HEK293 (cell line): ENCODE results near the gene ITSN1.

Source experiments
- BCL6B ChIP-seq: fragments of 450-650 bp; formaldehyde crosslinking; IDR thresholded peaks from 2 replicates; pipeline ENCODE4 v1.5.1; 2017; ENCODE audit warnings: missing biosample characterization, missing genetic modification characterization
- FEZF1 ChIP-seq: fragments of 450-650 bp; formaldehyde crosslinking; IDR thresholded peaks from 2 replicates; pipeline ENCODE4 v1.5.1; 2016; ENCODE audit warnings: missing biosample characterization, missing genetic modification characterization
- HOXD13 ChIP-seq: sonication (generic); formaldehyde crosslinking; IDR thresholded peaks from 2 replicates; pipeline ENCODE4 v1.8.0; 2022; ENCODE audit warnings: missing genetic modification reagents, borderline replicate concordance
- IKZF3 ChIP-seq: fragments of 450-650 bp; IDR thresholded peaks from 2 replicates; pipeline ENCODE4 v1.5.0; 2018; ENCODE audit warnings: missing biosample characterization, mild to moderate bottlenecking, missing genetic modification characterization, moderate library complexity
- MEIS1 ChIP-seq: sonication (generic); formaldehyde crosslinking; IDR thresholded peaks from 2 replicates; pipeline ENCODE4 v1.8.1; 2022; ENCODE audit warnings: missing genetic modification reagents, mild to moderate bottlenecking, borderline replicate concordance
- OSR2 ChIP-seq: fragments of 450-650 bp; formaldehyde crosslinking; IDR thresholded peaks from 2 replicates; pipeline ENCODE4 v1.5.1; 2016; ENCODE audit warnings: missing biosample characterization, missing genetic modification characterization
- PBX3 ChIP-seq: sonication (generic); formaldehyde crosslinking; IDR thresholded peaks from 2 replicates; pipeline ENCODE4 v1.8.1; 2022; ENCODE audit warnings: mild to moderate bottlenecking, moderate library complexity, missing genetic modification reagents
- SCRT2 ChIP-seq: fragments of 450-650 bp; formaldehyde crosslinking; IDR thresholded peaks from 2 replicates; pipeline ENCODE4 v1.5.1; 2016; ENCODE audit warnings: missing biosample characterization, missing genetic modification characterization
- SP2 ChIP-seq: fragments of 450-650 bp; formaldehyde crosslinking; IDR thresholded peaks from 2 replicates; pipeline ENCODE4 v1.5.1; 2016; ENCODE audit warnings: missing biosample characterization, missing genetic modification characterization
- SP7 ChIP-seq: fragments of 450-650 bp; formaldehyde crosslinking; IDR thresholded peaks from 2 replicates; pipeline ENCODE4 v1.5.1; 2016; ENCODE audit warnings: missing biosample characterization, missing genetic modification characterization
- YY1 ChIP-seq: fragments of 450-650 bp; formaldehyde crosslinking; IDR thresholded peaks from 2 replicates; pipeline ENCODE4 v1.5.1; 2018; ENCODE audit warnings: missing biosample characterization, missing genetic modification characterization
- ZBTB20 ChIP-seq: fragments of 450-650 bp; formaldehyde crosslinking; IDR thresholded peaks from 2 replicates; pipeline ENCODE4 v1.5.1; 2016; ENCODE audit warnings: missing biosample characterization, missing genetic modification characterization
- ZBTB6 ChIP-seq: fragments of 450-650 bp; formaldehyde crosslinking; IDR thresholded peaks from 2 replicates; pipeline ENCODE4 v1.5.1; 2017; ENCODE audit warnings: missing biosample characterization, missing genetic modification characterization
- ZEB2 ChIP-seq: fragments of 450-650 bp; formaldehyde crosslinking; IDR thresholded peaks from 2 replicates; pipeline ENCODE4 v1.5.1; 2016; ENCODE audit warnings: missing biosample characterization, missing genetic modification characterization
- ZFP37 ChIP-seq: fragments of 450-650 bp; formaldehyde crosslinking; IDR thresholded peaks from 2 replicates; pipeline ENCODE4 v1.5.1; 2016; ENCODE audit warnings: missing biosample characterization, missing genetic modification characterization
- ZNF114 ChIP-seq: fragments of 450-650 bp; formaldehyde crosslinking; IDR thresholded peaks from 2 replicates; pipeline ENCODE4 v1.5.0; 2017; ENCODE audit warnings: missing biosample characterization, missing genetic modification characterization
- ZNF133 ChIP-seq: fragments of 450-650 bp; formaldehyde crosslinking; IDR thresholded peaks from 2 replicates; pipeline ENCODE4 v1.5.1; 2016; ENCODE audit warnings: missing biosample characterization, missing genetic modification characterization
- ZNF155 ChIP-seq: fragments of 450-650 bp; formaldehyde crosslinking; IDR thresholded peaks from 2 replicates; pipeline ENCODE4 v1.5.1; 2016; ENCODE audit warnings: missing biosample characterization, missing genetic modification characterization
- ZNF175 ChIP-seq: fragments of 450-650 bp; formaldehyde crosslinking; IDR thresholded peaks from 2 replicates; pipeline ENCODE4 v1.5.1; 2016; ENCODE audit warnings: missing biosample characterization, missing genetic modification characterization
- ZNF266 ChIP-seq: fragments of 450-650 bp; formaldehyde crosslinking; IDR thresholded peaks from 2 replicates; pipeline ENCODE4 v1.5.1; 2016; ENCODE audit warnings: missing biosample characterization, missing genetic modification characterization, low read depth
- ZNF354C ChIP-seq: fragments of 450-650 bp; formaldehyde crosslinking; IDR thresholded peaks from 2 replicates; pipeline ENCODE4 v1.5.1; 2016; ENCODE audit warnings: missing biosample characterization, missing genetic modification characterization, low read depth, borderline replicate concordance
- ZNF394 ChIP-seq: fragments of 450-650 bp; formaldehyde crosslinking; IDR thresholded peaks from 2 replicates; pipeline ENCODE4 v1.5.1; 2016; ENCODE audit warnings: missing biosample characterization, missing genetic modification characterization, mild to moderate bottlenecking, moderate library complexity, borderline replicate concordance
- ZNF423 ChIP-seq: fragments of 450-650 bp; formaldehyde crosslinking; IDR thresholded peaks from 2 replicates; pipeline ENCODE4 v1.5.1; 2016; ENCODE audit warnings: missing biosample characterization, missing genetic modification characterization
- ZNF433 ChIP-seq: fragments of 450-650 bp; formaldehyde crosslinking; IDR thresholded peaks from 2 replicates; pipeline ENCODE4 v1.5.1; 2016; ENCODE audit warnings: missing biosample characterization, missing genetic modification characterization, low read depth
- ZNF48 ChIP-seq: fragments of 450-650 bp; formaldehyde crosslinking; IDR thresholded peaks from 2 replicates; pipeline ENCODE4 v1.5.1; 2016; ENCODE audit warnings: missing biosample characterization, missing genetic modification characterization
- ZNF560 ChIP-seq: fragments of 450-650 bp; formaldehyde crosslinking; IDR thresholded peaks from 2 replicates; pipeline ENCODE4 v1.5.1; 2017; ENCODE audit warnings: missing biosample characterization, missing genetic modification characterization, borderline replicate concordance
- ZNF561 ChIP-seq: fragments of 450-650 bp; IDR thresholded peaks from 2 replicates; pipeline ENCODE4 v1.5.1; 2018; ENCODE audit warnings: missing biosample characterization, missing genetic modification characterization, borderline replicate concordance
- ZNF585B ChIP-seq: fragments of 450-650 bp; formaldehyde crosslinking; IDR thresholded peaks from 2 replicates; pipeline ENCODE4 v1.5.1; 2016; ENCODE audit warnings: missing biosample characterization, missing genetic modification characterization
- ZNF623 ChIP-seq: fragments of 450-650 bp; formaldehyde crosslinking; IDR thresholded peaks from 2 replicates; pipeline ENCODE4 v1.5.1; 2016; ENCODE audit warnings: missing biosample characterization, missing genetic modification characterization
- ZNF639 ChIP-seq: fragments of 450-650 bp; formaldehyde crosslinking; IDR thresholded peaks from 2 replicates; pipeline ENCODE4 v1.5.1; 2016; ENCODE audit warnings: missing biosample characterization, missing genetic modification characterization
- ZNF645 ChIP-seq: fragments of 450-650 bp; formaldehyde crosslinking; IDR thresholded peaks from 2 replicates; pipeline ENCODE4; 2016; ENCODE audit warnings: missing biosample characterization, missing genetic modification characterization
- ZNF658 ChIP-seq: fragments of 450-650 bp; formaldehyde crosslinking; IDR thresholded peaks from 2 replicates; pipeline ENCODE4; 2016; ENCODE audit warnings: missing biosample characterization, missing genetic modification characterization
- ZSCAN4 ChIP-seq: fragments of 450-650 bp; formaldehyde crosslinking; IDR thresholded peaks from 2 replicates; pipeline ENCODE4 v1.5.1; 2017; ENCODE audit warnings: missing biosample characterization, missing genetic modification characterization
- ZXDB ChIP-seq: fragments of 450-650 bp; formaldehyde crosslinking; IDR thresholded peaks from 2 replicates; pipeline ENCODE4 v1.5.1; 2016; ENCODE audit warnings: missing biosample characterization, missing genetic modification characterization

ITSN1 gene

GRCh38 chr21:33642027-33642895 lies at the start of gene ITSN1 (continued):
- no peak for TF ChIP-seq ZSCAN4 (tag by site-specific recombination)
- peak; percentile 74; the same call in 1 of the 2 replicates for TF ChIP-seq ZNF394 (tag by site-specific recombination)
- peak; percentile 91 for TF ChIP-seq SCRT2 (tag by site-specific recombination)
- no peak for TF ChIP-seq ZNF433 (tag by site-specific recombination)
- no peak for TF ChIP-seq HOXD13 (CRISPR knock-in tag)
- no peak for TF ChIP-seq ZNF155 (tag by site-specific recombination)
- TF ChIP-seq ZNF561: peak; percentile 60
- TF ChIP-seq ZNF114: no peak
- no peak for TF ChIP-seq ZNF175 (tag by site-specific recombination)
- TF ChIP-seq ZNF639 (tag by site-specific recombination): peak; percentile 94
- no peak for TF ChIP-seq ZNF645 (tag by site-specific recombination)
- TF ChIP-seq ZNF266 (tag by site-specific recombination): no peak
- no peak for TF ChIP-seq MEIS1 (CRISPR knock-in tag)
- TF ChIP-seq BCL6B (tag by site-specific recombination): no peak
- no peak for TF ChIP-seq ZNF560 (tag by site-specific recombination)
- no peak for TF ChIP-seq ZNF623 (tag by site-specific recombination)
- TF ChIP-seq ZNF354C (tag by site-specific recombination): no peak
- peak; percentile 95 for TF ChIP-seq ZBTB6 (tag by site-specific recombination)
- no peak for TF ChIP-seq ZNF658 (tag by site-specific recombination)
- no peak for TF ChIP-seq ZFP37
- TF ChIP-seq SP7 (tag by site-specific recombination): peak; percentile 85
- TF ChIP-seq ZBTB20: peak; percentile 46; the same call in 1 of the 2 replicates
- peak; percentile 99 for TF ChIP-seq SP2 (tag by site-specific recombination)
- no peak for TF ChIP-seq ZNF48 (tag by site-specific recombination)
- no peak; the same call in 1 of the 2 replicates for TF ChIP-seq OSR2 (tag by site-specific recombination)
- TF ChIP-seq FEZF1 (tag by site-specific recombination): no peak
- peak; percentile 81 for TF ChIP-seq ZXDB (tag by site-specific recombination)
- TF ChIP-seq PBX3: 0 out of 2 replicates have a peak, but pooled peaks have one; percentile 32
- no peak for TF ChIP-seq ZNF585B (tag by site-specific recombination)
- no peak for TF ChIP-seq ZNF133 (tag by site-specific recombination)
- TF ChIP-seq ZEB2 (tag by site-specific recombination): peak; percentile 93
- no peak for TF ChIP-seq YY1
- peak; percentile 22; the same call in 1 of the 2 replicates for TF ChIP-seq ZNF423 (tag by site-specific recombination)
- TF ChIP-seq IKZF3 (tag by site-specific recombination): peak; percentile 82
